ENCODE results near the gene HBE1.
"Not testable (repeated sequence)": the region's sequence is repeated elsewhere in the genome, so short reads cannot be mapped to it uniquely, and the experiment has no call there.

DNA sequence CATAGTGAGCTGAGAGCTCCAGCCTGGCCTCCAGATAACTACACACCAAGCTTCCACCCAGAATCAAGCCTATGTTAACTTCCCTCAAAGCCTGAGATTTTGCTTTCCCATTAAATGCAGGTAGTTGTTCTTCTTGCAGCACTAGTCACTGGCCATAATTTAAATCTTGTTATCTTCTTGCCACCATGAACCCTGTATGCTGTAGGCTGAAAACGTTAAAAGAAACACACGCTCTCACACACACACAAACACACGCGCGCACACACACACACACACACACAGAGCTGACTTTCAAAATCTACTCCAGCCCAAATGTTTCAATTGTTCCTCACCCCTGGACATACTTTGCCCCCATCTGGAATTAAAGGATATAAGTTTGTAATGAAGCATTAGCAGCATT lies 16.3 kb downstream of the HBE1 start:
- TF ChIP-seq, protein P1, sequence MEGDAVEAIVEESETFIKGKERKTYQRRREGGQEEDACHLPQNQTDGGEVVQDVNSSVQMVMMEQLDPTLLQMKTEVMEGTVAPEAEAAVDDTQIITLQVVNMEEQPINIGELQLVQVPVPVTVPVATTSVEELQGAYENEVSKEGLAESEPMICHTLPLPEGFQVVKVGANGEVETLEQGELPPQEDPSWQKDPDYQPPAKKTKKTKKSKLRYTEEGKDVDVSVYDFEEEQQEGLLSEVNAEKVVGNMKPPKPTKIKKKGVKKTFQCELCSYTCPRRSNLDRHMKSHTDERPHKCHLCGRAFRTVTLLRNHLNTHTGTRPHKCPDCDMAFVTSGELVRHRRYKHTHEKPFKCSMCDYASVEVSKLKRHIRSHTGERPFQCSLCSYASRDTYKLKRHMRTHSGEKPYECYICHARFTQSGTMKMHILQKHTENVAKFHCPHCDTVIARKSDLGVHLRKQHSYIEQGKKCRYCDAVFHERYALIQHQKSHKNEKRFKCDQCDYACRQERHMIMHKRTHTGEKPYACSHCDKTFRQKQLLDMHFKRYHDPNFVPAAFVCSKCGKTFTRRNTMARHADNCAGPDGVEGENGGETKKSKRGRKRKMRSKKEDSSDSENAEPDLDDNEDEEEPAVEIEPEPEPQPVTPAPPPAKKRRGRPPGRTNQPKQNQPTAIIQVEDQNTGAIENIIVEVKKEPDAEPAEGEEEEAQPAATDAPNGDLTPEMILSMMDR (IDR thresholded peaks at IDR 0.05 in 8 of 11, conservative IDR thresholded peaks at IDR 0.05 in 3 of 11): not testable (repeated sequence)
- not testable (repeated sequence) for TF ChIP-seq POLR2A (IDR thresholded peaks at IDR 0.05)

Data from spleen (tissue), 7 donors.